ENCODE results near the gene GPATCH8. TPM values are rescaled to one million over a fixed set of nuclear protein-coding genes. Genes with fewer than 3 reads are reported as not detected.

The GPATCH8 gene
- polyA plus RNA-seq, 1 of the 3 experiments (the other 2 are of a cell fraction) = 12.7 TPM

DNA sequence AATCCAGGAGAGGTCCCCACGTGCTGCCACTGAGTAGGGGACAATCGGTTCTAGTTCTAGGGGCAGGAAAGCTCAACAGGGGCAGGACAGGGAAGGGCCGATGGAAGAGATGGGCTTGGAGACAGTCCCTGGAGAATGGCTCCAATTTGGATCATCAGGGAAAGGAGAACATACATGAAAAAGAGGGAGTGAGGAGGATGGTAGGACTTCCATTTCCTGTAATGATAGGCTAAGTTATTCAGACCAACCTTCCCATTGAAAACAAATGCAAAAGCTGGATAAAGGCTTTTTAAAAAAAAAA is 20.4 kb upstream of the GPATCH8 start:
- Histone ChIP-seq H2AFZ (ENCODE audit: low read depth) (peak overlapping the region; percentile 47), H3F3A (replicated peaks; ENCODE audit: insufficient read depth) (no peaks in the 10 kb centered on the region), H3K36me3 (replicated peaks in 1 of 2; ENCODE audit: control insufficient read depth in 1 of 2, insufficient read depth in 2 of 2, low read length in 1 of 2) (no peaks in the 10 kb centered on the region), H4K20me1 (ENCODE audit: insufficient read depth) (no peaks in the 10 kb centered on the region), H3K27me3 (ENCODE audit: insufficient read depth) (no peaks in the 10 kb centered on the region), H3K4me1 (ENCODE audit: control insufficient read depth in 1 of 2, insufficient read depth in 2 of 2, low read depth in 1 of 2, low read length in 1 of 2) (no peaks in the 10 kb centered on the region), H3K4me3 (ENCODE audit: low read depth in 2 of 2, low read length in 1 of 2) (no peak overlapping the region), H3K4me2 (no peak overlapping the region), H3K9ac (no peak overlapping the region), H3K9me3 (no peaks in the 10 kb centered on the region), H3K27ac (ENCODE audit: low read depth in 2 of 2, low read length in 1 of 2) (no peak overlapping the region), H3K9me2 (no peaks in the 10 kb centered on the region), H3K79me2 (ENCODE audit: insufficient read depth) (no peaks in the 10 kb centered on the region)
- ChIA-PET CTCF (interaction anchor here (0.6 to 2.4 kb wide), 6 partner anchors 9 to 123 kb away, joined by 3 to 18 read pairs (median 3); no protein-coding TSS in a partner anchor), POLR2A (no interaction called here)
- TF ChIP-seq EP300 (IDR thresholded peaks at IDR 0.05; ENCODE audit: borderline replicate concordance in 1 of 2, low read depth in 1 of 2, low read length in 1 of 2) (no peak), YY1 (IDR thresholded peaks at IDR 0.05; ENCODE audit: low read depth) (no peak), FOSL2 (IDR thresholded peaks at IDR 0.05; ENCODE audit: borderline replicate concordance, low read depth) (no peak), GABPA (IDR thresholded peaks at IDR 0.05; ENCODE audit: low read depth) (no peak), RXRA (IDR thresholded peaks at IDR 0.05; ENCODE audit: borderline replicate concordance, low read depth) (no peak), RAD21 (IDR thresholded peaks at IDR 0.05; ENCODE audit: low read length) (no peak), MXI1 (IDR thresholded peaks at IDR 0.05; ENCODE audit: low read depth, low read length) (no peak), NRF1 (IDR thresholded peaks at IDR 0.05; ENCODE audit: low read depth, low read length) (no peak)
- TF ChIP-seq, protein P1, sequence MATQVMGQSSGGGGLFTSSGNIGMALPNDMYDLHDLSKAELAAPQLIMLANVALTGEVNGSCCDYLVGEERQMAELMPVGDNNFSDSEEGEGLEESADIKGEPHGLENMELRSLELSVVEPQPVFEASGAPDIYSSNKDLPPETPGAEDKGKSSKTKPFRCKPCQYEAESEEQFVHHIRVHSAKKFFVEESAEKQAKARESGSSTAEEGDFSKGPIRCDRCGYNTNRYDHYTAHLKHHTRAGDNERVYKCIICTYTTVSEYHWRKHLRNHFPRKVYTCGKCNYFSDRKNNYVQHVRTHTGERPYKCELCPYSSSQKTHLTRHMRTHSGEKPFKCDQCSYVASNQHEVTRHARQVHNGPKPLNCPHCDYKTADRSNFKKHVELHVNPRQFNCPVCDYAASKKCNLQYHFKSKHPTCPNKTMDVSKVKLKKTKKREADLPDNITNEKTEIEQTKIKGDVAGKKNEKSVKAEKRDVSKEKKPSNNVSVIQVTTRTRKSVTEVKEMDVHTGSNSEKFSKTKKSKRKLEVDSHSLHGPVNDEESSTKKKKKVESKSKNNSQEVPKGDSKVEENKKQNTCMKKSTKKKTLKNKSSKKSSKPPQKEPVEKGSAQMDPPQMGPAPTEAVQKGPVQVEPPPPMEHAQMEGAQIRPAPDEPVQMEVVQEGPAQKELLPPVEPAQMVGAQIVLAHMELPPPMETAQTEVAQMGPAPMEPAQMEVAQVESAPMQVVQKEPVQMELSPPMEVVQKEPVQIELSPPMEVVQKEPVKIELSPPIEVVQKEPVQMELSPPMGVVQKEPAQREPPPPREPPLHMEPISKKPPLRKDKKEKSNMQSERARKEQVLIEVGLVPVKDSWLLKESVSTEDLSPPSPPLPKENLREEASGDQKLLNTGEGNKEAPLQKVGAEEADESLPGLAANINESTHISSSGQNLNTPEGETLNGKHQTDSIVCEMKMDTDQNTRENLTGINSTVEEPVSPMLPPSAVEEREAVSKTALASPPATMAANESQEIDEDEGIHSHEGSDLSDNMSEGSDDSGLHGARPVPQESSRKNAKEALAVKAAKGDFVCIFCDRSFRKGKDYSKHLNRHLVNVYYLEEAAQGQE (IDR thresholded peaks at IDR 0.05; ENCODE audit: low read depth, low read length) = no peak
- WGBS (ENCODE audit: low lambda C conversion rate) = 52% methylated on average over 3 of the region's 3 CpGs
- no peak for DNase-seq

DNA sequence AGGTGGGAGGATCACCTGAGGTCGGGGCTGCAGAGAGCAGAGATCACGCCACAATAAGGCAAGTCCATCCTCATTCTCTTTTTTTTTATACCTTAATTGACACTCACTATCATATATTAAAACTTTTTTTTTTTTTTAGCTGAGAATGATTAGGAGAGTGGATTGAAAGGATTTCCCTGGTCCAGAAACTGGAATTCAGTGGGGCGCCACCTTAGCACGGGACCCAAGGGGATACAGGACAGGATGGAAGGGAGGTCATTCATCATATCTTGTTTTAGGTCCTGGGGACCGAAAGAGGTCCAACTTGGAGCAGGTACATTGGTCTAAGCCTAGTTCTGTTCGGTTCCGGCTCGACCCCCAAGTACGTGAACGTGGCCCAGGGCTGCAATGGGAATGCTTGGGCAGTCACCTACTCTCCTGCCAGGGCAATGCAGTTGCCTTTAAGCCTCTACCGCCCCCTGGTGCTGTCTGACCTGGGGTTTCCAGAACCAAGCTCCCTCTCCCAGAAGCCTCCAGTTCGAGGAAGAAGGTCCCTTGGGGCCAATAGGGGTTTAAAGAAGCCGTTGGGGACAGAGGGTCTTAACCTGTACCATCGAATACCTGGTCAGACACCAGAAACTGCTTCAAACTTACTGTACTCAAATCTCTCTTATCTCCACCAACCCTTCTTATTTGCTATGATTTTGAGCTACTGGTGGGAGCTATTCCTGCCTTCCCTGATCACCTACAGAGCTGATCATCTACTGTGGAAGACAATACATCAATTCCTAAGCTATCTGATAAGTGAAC is 19.9 kb upstream of the GPATCH8 start:
- ChIA-PET POLR2A (no interaction called here), CTCF (interaction anchor here (0.6 to 2.4 kb wide), 9 partner anchors 10 to 192 kb away, joined by 3 to 18 read pairs (median 3); no protein-coding TSS in a partner anchor)
- TF ChIP-seq, protein P2, sequence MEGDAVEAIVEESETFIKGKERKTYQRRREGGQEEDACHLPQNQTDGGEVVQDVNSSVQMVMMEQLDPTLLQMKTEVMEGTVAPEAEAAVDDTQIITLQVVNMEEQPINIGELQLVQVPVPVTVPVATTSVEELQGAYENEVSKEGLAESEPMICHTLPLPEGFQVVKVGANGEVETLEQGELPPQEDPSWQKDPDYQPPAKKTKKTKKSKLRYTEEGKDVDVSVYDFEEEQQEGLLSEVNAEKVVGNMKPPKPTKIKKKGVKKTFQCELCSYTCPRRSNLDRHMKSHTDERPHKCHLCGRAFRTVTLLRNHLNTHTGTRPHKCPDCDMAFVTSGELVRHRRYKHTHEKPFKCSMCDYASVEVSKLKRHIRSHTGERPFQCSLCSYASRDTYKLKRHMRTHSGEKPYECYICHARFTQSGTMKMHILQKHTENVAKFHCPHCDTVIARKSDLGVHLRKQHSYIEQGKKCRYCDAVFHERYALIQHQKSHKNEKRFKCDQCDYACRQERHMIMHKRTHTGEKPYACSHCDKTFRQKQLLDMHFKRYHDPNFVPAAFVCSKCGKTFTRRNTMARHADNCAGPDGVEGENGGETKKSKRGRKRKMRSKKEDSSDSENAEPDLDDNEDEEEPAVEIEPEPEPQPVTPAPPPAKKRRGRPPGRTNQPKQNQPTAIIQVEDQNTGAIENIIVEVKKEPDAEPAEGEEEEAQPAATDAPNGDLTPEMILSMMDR (IDR thresholded peaks at IDR 0.05) = peak; percentile 54
- TF ChIP-seq, protein P3, sequence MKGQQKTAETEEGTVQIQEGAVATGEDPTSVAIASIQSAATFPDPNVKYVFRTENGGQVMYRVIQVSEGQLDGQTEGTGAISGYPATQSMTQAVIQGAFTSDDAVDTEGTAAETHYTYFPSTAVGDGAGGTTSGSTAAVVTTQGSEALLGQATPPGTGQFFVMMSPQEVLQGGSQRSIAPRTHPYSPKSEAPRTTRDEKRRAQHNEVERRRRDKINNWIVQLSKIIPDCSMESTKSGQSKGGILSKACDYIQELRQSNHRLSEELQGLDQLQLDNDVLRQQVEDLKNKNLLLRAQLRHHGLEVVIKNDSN (IDR thresholded peaks at IDR 0.05; ENCODE audit: borderline replicate concordance, low read depth) = no peak
- TF ChIP-seq TEAD4 (IDR thresholded peaks at IDR 0.05; ENCODE audit: borderline replicate concordance, insufficient read depth) = no peak
- TF ChIP-seq, protein P4, sequence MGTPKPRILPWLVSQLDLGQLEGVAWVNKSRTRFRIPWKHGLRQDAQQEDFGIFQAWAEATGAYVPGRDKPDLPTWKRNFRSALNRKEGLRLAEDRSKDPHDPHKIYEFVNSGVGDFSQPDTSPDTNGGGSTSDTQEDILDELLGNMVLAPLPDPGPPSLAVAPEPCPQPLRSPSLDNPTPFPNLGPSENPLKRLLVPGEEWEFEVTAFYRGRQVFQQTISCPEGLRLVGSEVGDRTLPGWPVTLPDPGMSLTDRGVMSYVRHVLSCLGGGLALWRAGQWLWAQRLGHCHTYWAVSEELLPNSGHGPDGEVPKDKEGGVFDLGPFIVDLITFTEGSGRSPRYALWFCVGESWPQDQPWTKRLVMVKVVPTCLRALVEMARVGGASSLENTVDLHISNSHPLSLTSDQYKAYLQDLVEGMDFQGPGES (IDR thresholded peaks at IDR 0.05; ENCODE audit: low read depth, low read length) = no peak
- TF ChIP-seq FOXM1 (IDR thresholded peaks at IDR 0.05; ENCODE audit: low read depth) = no peak
- no peak for TF ChIP-seq GABPA (IDR thresholded peaks at IDR 0.05; ENCODE audit: low read depth)
- TF ChIP-seq EP300 (IDR thresholded peaks at IDR 0.05; ENCODE audit: borderline replicate concordance in 1 of 2, low read depth in 1 of 2, low read length in 1 of 2) = no peak
- TF ChIP-seq, protein P5, sequence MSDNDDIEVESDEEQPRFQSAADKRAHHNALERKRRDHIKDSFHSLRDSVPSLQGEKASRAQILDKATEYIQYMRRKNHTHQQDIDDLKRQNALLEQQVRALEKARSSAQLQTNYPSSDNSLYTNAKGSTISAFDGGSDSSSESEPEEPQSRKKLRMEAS (IDR thresholded peaks at IDR 0.05; ENCODE audit: low read depth) = no peak
- TF ChIP-seq GATA2 (CRISPR knock-in tag; IDR thresholded peaks at IDR 0.05) = no peak
- TF ChIP-seq CHD2 (IDR thresholded peaks at IDR 0.05; ENCODE audit: low read length, partially characterized antibody) = no peak
- TF ChIP-seq SIN3A (IDR thresholded peaks at IDR 0.05; ENCODE audit: borderline replicate concordance, low read depth, low read length) = no peak
- TF ChIP-seq SMC3 (IDR thresholded peaks at IDR 0.05; ENCODE audit: low read depth, low read length) = peak; percentile 49
- TF ChIP-seq RAD21 (IDR thresholded peaks at IDR 0.05; ENCODE audit: low read length) = peak; percentile 58

More for the DNA sequence above, 19.9 kb upstream of the GPATCH8 start:
- H3K36me3 ChIP-seq (replicated peaks in 1 of 2; ENCODE audit: control insufficient read depth in 1 of 2, insufficient read depth in 2 of 2, low read length in 1 of 2) = no peaks in the 10 kb centered on the region
- H3K4me3 ChIP-seq (ENCODE audit: low read depth in 2 of 2, low read length in 1 of 2) = no peak overlapping the region
- H3K4me2 ChIP-seq = no peak overlapping the region
- H3K27ac ChIP-seq (ENCODE audit: low read depth in 2 of 2, low read length in 1 of 2) = no peak overlapping the region
- no peaks in the 10 kb centered on the region for H3K9me2 ChIP-seq
- no peaks in the 10 kb centered on the region for H3K79me2 ChIP-seq (ENCODE audit: insufficient read depth)
- WGBS (ENCODE audit: low lambda C conversion rate) = 70% methylated on average over 13 of the region's 14 CpGs
- no peak overlapping the region for H3K9ac ChIP-seq
- no peaks in the 10 kb centered on the region for H4K20me1 ChIP-seq (ENCODE audit: insufficient read depth)
- peak; percentile 48 for DNase-seq
- H3K9me3 ChIP-seq = no peaks in the 10 kb centered on the region
- no peaks in the 10 kb centered on the region for H3K27me3 ChIP-seq (ENCODE audit: insufficient read depth)
- no peaks in the 10 kb centered on the region for H3F3A ChIP-seq (replicated peaks; ENCODE audit: insufficient read depth)
- H3K4me1 ChIP-seq (ENCODE audit: control insufficient read depth in 1 of 2, insufficient read depth in 2 of 2, low read depth in 1 of 2, low read length in 1 of 2) = no peaks in the 10 kb centered on the region
- H2AFZ ChIP-seq (ENCODE audit: low read depth) = peak overlapping the region; percentile 47
